IPS-NIHi7 (cell line): ENCODE measurements around the gene ETS1.

Experiments used
- DNase-seq: peaks from one replicate; pipeline ENCODE4 v3.0.0; 2012; ENCODE audit warnings: mixed read lengths; ENCODE audit errors: extremely low spot score

ETS1 gene

DNA sequence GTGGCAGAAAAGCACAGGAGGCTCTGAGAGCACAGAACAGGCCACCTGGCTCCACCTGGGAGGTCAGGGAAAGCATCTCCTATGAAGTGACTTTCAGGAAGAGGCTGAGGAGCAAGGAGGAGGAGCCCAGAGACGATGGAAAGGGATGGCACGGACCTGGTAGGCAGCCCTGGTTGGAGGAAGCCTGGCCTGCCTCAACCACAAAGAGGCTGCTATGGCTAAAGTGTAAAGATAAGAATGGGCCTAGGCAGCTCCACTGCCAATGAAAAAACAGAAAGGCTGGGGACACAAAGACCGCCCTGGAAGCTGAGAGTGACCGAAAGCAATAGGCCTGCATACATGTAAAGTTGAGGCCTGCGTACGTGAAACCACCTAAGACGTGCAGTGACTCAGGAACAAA is 31.2 kb upstream of the ETS1 start:
- no peak for DNase-seq

DNA sequence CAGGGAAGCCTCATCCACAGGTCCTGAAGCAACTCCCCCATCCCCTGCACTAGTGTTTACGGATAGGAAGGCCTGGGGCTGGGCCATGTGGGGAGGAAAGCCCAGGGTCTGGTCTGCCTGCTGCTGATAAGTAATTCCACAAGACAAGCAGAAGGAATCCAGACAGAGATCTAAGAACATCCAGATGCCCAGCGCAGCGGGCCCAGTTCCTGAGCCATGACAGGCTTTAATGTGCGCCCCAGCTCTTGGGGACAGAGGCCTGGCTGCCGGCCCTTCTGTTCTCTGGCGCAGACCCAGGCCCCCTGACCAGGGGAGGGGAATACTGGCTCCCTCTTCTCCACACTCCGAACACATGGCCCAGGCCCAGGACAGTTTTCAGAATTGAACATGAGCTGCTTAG is 28.8 kb upstream of the ETS1 start:
- no peak for DNase-seq

DNA sequence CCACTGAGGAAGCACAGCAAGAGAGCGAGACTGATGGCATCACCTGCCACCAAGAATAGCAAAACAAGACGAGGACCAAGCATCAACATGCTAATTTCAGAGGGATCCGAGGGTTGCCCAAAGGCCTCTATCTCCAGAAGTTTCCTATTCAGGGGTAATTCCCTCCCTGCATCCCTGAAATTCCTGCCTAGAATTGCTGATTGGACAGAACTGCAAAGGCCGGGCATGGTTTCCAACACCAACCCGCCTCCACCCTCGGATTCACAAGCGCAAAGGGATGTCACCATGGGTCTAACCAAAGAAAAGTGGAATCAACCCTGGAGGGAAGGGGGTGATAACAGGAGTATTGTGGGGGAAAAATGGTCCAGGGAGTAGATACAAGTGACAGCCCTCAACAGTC is 28.3 kb upstream of the ETS1 start:
- DNase-seq = no peak

DNA sequence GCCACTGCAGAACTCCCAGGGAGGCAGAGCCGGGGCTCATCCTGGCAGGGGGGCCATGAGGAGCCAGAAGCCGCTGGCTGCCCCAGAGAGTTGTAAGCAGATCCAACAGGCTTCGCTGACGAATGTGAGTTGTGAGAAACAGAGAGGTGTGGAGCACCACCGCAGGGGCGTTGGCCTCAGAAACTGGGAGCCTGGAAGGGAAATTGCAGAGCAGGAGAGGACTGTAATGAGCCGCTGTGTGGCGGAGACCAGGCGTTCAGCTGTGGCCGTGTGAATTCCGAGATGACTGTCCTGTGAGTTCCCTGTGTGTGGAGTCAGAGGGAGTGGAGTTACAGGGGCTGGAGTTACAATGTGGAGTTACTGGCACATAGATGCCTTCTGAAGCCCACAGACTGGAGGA is 27.7 kb upstream of the ETS1 start:
- no peak for DNase-seq

DNA sequence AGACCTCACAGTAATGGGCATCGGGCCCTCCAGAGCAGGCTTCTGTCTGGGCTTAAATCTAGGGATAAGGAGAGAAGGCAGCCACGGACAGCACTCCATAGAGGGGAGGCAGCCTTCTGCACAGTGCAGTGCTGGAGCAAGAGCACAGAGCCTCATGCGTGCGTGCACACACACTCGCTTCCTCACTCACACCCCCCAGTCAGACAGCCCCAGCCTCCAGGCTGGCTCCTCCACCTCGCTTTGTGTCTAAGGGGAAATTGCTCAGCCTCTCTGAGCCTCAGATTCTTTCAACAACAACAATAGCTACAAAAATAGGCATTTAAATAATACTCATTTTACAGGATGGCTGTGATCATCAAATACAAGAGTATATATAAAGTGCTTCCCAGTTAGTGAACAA is 26.7 kb upstream of the ETS1 start:
- DNase-seq = no peak

DNA sequence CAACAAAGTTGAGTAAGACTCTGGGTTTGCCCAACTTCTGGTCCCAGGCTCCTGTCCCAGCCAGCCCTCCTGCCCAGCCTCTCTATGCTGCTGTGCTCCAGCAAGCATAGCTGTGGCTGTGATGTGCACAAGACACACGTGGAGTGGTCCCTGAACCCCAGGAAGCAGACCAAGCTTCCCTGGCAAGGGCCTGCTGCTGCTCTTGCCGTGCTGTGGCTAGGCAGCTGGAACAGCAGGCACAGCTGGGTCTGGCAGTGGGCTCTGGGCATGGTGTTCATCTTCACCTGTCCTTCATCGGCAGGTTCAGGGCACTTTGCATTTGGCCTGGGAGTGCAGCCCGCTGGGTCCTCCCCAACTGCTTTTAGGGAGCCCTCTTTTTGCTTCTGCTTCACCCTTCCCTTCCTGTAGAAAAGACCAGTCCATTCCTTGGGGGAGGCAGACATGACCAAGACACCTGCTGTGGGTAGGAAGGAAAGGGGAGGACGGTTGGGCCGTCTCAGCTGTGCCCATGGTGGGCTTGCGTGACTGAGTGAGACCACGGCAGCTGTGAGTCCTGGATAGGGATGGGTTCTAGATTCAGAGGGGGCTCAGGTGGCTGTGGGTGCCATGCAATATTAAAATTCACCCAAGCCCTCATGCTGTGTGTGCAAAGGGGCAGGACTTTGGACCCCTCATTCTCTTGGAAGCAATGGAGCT is 26.1 kb upstream of the ETS1 start:
- DNase-seq = no peak

DNA sequence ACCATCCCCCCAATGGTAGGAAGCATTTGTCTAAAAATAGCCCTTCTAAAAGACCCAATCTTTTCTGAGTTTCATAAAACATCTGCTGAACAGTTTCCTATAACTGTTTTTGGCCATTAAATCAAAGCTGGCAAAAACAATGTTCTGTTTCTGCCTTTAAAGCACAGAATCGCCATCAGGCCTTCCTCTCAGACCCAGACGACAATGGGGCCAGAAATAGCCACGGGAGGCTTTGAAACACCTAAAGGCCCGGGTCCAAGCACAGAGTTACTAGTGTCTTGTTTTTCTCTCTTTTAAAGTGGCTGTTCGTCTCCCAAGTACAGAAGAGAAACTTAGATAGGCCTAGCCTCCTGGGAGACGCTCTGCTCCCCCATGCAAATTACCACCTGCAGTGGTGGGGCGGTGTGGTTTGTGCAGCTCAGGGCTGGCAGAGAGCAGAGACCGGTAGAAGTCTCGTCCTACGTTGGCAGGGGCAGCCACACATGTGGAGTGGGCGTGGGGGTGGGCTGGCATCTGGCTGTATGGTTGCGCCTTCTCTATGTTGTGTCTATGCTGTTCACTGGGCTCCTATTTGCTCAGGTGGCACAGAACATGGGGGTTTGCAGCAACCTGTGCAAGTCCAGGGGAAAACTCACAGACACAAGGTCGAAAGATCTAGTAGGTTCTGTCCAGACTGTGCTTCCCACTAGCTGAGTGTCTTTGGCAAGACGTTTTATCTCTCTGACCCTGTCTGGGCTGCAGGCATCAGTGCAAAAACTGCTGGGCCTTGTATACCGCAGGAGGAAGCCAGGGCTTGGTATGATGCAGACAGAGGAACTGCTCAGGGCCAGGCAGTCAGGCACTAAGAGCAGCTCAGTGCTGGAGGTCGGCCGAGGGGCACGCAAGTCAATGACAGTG is 23.6 kb upstream of the ETS1 start:
- DNase-seq = no peak

DNA sequence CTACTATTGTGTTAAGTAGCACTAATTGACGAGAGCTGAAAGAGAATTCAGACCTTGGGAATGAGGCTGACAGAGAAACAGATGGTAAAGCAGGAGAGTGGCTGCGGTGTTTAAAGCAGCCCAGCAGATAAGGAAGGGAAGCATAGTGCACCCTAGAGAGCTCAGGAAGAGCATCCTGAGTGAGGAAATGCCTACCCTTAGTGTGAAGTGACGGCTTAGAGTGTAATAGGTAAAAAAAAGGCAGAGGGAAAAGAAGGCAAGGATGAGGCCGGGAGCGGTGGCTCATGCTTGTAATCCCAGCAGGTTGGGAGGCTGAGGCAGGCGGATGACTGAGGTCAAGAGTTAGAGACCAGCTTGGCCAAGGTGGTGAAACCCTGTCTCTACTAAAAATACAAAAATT is 22.4 kb upstream of the ETS1 start:
- no peak for DNase-seq

DNA sequence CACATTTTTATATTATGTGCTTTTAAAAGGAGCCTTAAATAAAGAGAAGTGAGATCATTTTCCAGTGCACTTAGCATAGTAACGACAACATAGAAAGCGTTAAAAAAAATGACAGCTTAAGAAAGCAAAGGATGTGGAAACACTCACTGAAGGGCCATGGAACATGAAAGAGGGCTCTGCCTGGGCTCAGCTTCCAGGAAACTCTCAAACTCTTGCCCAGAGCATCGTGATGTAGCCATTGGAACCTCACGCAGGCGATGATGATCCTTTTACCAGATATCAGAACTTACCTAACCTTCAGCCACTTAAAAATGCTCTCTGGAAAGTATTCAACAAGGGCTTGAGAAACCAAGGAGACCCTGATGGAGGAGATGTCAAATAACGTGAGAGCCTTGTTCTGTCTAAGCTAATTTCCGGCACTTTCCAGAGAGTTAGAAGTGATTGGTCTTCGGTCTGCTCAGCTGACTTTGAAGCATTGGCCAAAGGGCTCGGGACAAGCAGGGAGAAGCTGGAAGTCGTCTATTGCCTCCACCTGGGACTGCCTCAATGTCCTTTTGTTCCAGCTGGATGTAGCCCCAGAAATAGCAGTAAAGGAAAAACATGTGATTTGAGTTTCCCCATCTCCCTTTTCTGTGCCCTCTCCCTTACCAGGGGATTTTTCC is 21.5 kb upstream of the ETS1 start:
- DNase-seq = no peak

DNA sequence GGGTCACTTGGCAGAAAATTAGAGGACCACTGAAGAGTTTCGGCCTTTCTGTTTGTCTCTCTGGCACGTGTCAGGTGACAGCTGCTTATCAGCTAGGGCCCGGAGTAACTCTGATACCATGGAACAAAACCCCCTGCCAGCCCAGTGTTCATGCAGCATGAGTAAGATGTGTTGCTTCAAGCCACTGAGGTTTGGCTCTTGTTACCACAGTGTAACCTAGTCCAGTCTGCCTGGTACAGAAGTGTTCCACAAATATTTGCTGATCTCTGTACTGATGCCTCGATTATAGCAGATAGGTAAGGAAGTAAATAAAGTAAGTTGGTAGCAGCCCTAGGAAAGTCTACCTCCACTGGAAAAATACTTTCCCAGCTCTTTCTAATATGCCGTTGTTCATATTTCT is 20.5 kb upstream of the ETS1 start:
- DNase-seq = no peak

DNA sequence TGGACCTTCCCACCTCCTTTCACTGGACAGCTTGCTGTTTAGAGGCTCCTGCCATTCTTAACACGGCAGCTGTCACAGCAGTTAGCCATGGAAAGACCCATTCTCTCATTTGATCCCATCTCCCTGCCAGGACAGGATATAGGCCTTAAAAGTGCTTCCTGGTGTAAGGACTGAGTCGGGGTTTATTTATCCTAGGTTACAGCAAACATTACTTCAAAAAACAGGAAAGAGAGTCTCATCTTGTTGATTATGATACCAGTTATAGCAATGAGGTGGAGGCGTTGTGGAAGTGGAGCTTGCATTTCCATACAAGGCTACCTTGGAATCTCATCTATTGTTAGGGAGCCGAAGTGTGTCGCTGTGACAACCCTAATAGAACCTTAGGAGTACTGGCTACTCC is 17.4 kb upstream of the ETS1 start:
- DNase-seq = no peak

DNA sequence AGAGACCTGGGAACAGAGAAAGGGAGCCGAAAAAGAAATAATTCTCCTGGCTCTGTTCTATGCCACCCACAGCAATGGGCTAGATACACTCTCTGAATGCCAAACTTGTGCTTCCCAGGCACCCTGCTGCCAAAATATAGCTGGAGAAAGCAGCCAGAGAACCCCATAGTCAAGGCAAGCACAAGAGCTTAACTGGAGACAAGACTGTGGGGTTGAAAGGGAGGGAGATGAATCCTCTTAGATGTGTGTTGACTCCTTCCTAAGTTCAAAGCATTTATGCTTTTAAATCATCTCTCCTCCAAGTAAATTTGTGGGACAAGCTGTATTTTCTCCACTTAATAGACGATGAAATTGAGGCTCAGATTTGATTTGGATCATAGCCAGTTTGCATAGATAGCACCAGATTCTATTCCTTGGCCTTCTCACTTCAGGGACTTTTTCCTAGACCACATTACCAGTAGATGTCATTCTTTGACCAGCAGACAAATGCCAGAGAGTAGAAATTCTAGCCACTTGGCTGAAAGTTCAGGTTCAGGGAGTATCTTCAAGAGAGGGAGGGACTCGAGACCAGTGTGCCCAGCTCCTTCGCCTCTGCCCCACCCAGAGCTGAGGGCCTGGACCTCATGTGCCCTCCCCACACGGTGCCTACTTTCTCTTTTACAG is 16.5 kb upstream of the ETS1 start:
- no peak for DNase-seq

DNA sequence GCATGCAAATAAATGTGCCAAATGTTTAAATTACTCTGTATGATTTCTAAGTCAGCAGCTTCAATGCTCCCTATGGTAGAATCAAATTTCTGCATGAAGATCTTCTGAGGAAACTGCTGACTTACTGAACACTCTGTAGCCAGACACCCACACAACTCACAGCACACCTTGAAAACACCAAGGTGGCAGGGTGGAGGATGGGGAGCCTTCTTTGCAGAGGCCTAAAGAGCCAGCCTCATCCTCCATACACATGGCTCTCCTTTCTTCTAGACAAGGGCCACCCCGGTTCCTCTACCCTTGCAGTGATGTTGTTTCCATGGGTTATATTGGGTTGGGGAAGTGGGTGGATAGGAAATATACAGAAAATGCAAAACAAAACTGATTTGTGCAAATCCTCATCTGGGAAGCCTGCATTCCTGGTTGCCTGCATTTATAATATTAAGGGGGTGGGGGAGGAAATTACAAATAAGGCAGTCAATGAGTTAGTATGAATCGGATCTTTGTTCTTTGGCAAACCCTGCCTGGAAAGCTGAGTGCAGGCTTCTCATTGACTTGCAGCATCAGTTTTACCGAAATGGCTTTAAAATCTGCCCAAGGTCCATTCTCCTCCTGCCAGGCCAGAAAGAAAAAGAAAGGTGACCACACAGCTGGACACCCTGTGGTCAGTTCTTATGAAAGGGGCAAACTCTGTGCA is 15.8 kb upstream of the ETS1 start:
- DNase-seq = no peak

DNA sequence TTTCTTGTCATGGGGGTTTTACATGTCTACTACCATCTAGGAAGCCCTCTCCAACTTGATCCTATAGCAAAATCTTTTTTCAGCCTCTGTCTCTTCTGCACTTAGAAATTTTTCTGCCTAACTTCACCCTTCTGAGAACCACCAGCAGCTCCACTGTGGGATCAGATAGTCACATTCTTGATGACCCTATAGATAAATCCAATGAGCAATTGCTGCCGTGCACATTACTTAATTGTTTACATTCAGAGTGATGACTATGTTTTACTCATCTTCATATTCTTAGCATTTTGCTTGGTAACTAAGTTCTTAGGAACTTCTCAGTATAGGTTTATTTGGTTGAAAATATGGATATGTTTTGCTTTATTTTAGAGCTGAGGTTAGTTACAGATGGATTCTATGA is 12.4 kb upstream of the ETS1 start:
- no peak for DNase-seq

DNA sequence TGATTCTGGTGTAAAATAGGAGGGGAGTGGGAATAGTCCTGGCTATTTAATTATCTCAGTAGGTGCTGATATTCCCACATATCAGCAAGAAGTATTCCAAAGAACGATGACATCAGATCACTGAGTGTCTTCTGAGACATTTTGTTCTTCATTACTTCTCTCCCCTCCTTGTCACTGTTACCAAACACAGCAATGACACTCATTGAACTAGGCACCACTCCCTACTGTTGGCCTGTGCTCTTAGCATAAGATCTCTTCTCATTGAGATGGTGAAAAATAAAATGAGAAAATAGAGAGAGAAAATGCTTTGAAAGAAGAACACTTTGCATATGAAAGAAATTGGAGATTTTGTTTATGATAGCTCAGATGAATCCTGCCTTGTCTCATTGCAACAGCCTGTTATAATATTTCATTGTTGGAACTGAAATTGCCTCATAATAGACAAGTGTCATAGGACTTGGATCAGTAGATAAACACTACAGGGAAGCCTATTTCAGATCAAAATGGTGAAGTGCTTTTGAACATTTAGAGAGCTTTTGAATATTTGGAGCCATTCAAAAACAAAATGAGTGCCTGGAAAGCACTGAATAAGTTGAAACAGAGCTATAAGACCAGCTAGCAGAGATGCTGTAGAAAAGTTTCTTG is 11.3 kb upstream of the ETS1 start:
- DNase-seq = no peak

DNA sequence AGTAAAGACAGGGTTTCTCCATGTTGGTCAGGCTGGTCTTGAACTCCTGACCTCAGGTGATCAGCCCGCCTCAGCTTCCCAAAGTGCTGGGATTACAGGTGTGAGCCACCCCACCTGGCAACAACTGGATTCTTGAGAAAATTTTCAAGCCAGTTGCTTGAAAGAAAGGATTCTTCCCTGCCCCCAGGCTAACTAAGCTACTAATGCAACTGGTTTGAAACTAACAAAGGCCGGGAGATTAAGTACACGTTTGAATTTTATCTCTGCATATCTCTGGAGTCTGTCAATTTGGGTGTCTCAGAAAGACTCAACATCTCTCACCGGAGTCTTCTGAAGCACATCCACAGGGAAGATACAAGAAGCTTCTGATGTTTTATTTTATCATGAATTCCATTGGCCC is 10.7 kb upstream of the ETS1 start:
- DNase-seq = no peak

DNA sequence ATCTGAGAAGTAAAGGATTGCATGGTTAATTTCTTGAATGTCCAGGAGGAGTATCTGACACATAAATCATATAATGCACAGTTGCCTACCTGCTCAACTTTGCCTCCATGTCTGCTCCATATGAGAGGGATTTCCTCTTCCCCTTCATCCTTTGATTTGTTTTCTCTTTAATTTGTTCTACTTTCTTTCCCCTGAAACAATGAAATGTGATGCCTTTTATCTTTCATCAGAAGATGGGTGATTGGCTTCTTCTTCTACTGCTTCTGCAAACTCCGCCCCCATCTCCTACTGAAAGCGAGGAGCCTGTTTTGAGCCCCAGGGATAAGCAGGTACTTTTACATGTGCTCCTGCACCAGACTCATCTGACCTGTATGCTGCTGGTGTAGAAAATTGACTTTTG is 9.9 kb upstream of the ETS1 start:
- DNase-seq = no peak

DNA sequence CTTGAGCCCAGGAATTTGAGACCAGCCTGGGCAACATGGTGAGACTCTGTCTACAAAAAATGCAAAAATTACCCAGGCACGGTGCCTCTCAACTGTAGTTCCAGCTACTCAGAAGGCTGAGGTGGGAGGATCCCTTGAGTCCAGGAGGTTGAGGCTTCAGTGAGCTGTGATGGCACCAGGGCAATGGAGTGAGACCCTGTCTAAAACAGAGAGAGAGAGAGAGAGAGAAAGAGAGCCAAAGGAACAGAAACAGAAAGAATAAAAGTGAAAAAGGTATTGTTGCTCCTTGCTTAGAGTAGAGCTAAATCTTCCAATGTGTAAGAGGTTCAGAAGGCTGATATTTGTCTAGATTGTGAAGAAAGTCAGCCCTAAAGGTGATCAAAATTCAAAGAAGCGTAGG is 8.9 kb upstream of the ETS1 start:
- no peak for DNase-seq

DNA sequence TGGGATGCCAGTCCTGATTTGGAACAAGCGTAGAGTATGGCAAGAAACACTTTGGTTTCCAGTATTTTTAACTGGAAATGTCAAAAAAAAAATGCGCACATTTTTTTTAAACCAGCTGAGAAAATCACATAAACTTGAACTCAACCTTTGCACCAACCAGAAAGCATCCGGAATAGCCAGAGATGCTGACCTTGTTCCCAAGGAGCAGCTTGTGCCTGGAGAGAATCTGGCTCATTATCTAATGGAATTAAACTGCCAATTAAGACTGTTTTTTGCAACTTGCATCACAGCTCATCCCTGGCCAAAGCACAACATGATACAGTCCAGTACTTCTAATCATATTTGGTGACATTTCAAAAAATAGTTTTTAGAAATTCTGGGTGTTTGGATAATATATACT is 8.4 kb upstream of the ETS1 start:
- DNase-seq = no peak

DNA sequence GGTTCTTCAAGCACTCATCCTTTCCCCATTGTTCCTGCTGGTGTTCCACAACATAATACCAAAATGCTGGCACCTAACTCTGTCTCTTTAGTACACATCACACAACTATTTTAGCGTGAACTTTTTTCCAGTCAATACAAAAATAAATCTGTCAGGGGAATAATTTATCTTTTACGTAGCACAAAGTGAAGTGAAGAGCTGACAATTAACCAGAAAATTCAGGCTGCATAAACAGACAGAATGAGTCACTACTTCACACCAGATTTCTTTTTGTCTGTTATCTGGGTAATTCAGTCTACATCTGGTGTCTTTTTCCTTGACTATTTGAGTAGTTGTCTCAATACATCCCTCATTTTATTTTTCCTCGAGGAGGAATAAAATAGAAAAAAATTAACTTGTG is 7.9 kb upstream of the ETS1 start:
- DNase-seq = no peak

DNA sequence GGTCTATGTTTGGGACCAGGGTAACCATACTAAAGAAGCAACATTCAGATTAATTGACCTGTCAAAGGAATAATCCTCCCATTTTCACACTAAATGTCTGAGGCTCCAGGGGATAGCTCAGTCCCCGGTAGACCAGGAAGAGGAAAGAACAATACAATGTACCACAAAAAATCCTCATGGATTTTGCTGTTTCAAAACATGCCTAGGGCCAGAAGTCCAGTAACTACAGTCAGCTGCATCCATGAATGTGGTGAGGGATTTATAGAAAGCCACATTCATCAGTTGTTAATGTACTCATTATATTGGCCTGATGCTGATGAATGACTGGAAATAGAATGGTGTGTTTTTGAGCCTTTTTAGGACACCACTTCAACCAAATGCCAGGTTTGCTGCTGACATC is 6.9 kb upstream of the ETS1 start:
- DNase-seq = no peak
